Measurements from ENCODE around the gene GDNF.
A peak's percentile ranks its signal among the peaks of the same experiment; 100 is the strongest.

Gene GDNF

DNA sequence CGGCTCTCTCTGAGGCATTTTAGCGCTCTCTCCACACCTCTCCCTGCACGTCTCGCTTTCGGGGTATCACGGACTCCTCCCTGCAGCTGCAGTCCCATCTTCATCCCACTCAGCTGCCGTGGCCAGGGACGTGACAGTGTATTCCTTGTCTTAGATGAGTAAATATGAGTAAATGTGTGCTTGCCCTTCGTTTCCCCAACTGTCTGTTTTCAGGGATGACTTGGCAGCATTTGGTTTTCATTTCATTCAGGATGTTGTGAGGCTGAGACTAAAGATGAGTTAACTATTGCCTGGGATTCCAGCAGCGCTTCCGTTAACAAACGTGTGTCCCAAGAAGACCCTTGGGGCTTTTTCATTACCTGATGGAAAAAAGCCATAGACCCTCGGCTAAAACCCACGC lies 29.5 kb downstream of the GDNF start:
- DNase-seq (ENCODE audit: extremely low read depth, low read depth), result peak; percentile 67
- no peak for TF ChIP-seq CTCF (IDR thresholded peaks at IDR 0.05; ENCODE audit: low read depth, low read length, missing control alignments)
- 0 out of 2 replicates have a peak overlapping the region, but pooled peaks have one; percentile 0 for H3K4me3 ChIP-seq (replicated peaks; ENCODE audit: low read depth, low read length)

GRCh38 chr5:37808945-37809344 lies 30.9 kb downstream of the GDNF start:
- no peak for DNase-seq (ENCODE audit: extremely low read depth, low read depth)
- TF ChIP-seq CTCF (IDR thresholded peaks at IDR 0.05; ENCODE audit: low read depth, low read length, missing control alignments), result no peak
- H3K4me3 ChIP-seq (replicated peaks; ENCODE audit: low read depth, low read length), result no peak overlapping the region

DNA sequence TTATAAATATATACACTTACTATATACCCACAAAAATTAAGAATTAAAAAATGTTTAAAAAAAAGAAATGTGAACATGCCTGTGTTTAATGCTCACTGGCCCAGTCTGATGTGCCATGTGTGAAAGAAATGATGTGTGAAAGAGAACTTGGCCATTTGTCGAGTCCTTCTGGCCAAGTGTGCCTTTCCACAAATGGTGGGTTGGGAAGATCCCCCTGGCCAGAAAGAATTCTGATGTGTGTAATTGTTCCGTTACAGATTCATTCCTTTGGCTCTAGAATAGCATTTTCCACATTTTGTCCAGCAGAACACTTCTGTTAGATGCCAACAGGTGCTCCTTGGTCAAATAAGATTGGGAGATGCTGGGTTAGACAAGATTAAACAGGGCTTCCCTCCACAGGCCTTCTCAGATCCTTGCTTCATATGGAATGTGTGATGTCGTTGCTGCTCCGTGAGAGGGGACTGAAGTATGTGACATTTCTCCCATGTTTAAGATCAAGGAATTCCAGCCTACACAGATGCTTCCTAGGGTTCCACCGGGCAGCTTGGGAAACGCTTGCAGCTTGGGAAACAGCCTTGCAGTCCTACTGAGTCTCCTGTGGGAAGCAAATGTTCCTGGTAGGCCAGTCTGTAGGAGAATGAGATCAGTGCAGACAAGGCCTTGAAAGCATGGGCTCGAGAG lies 32.1 kb downstream of the GDNF start:
- no peak for TF ChIP-seq CTCF (IDR thresholded peaks at IDR 0.05; ENCODE audit: low read depth, low read length, missing control alignments)
- DNase-seq (ENCODE audit: extremely low read depth, low read depth), result no peak

GRCh38 chr5:37807015-37807414 lies 32.8 kb downstream of the GDNF start:
- no peak for TF ChIP-seq CTCF (IDR thresholded peaks at IDR 0.05; ENCODE audit: low read depth, low read length, missing control alignments)
- no peak overlapping the region for H3K4me3 ChIP-seq (replicated peaks; ENCODE audit: low read depth, low read length)
- no peak for DNase-seq (ENCODE audit: extremely low read depth, low read depth)

More for the DNA sequence above, 32.1 kb downstream of the GDNF start:
- H3K4me3 ChIP-seq (replicated peaks; ENCODE audit: low read depth, low read length), result no peak overlapping the region

GRCh38 chr5:37806476-37806875 lies 33.4 kb downstream of the GDNF start:
- no peak overlapping the region for H3K4me3 ChIP-seq (replicated peaks; ENCODE audit: low read depth, low read length)
- no peak for DNase-seq (ENCODE audit: extremely low read depth, low read depth)
- TF ChIP-seq CTCF (IDR thresholded peaks at IDR 0.05; ENCODE audit: low read depth, low read length, missing control alignments), result no peak

DNA sequence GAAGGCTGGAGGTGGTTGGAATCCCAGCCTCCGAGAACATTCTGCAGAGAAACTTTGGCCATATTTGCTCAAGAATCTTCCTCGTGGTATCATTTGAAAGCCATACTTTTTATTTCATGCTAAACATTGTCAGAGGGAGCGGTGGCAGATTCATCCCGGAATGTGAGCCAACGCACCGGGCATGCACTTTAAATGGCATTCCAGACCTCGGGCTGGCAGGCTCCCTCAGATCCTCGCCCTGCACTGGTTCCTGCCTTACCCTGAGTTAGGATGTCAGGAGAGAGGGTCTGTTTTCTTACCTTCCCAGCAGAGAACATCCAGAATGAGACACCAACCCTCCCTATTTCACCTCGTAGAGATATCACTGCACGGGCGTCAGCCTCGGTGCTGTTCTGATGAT lies 33.8 kb downstream of the GDNF start:
- no peak for DNase-seq (ENCODE audit: extremely low read depth, low read depth)
- no peak overlapping the region for H3K4me3 ChIP-seq (replicated peaks; ENCODE audit: low read depth, low read length)
- no peak for TF ChIP-seq CTCF (IDR thresholded peaks at IDR 0.05; ENCODE audit: low read depth, low read length, missing control alignments)

GRCh38 chr5:37804401-37804800 lies 35.4 kb downstream of the GDNF start:
- no peak overlapping the region for H3K4me3 ChIP-seq (replicated peaks; ENCODE audit: low read depth, low read length)
- TF ChIP-seq CTCF (IDR thresholded peaks at IDR 0.05; ENCODE audit: low read depth, low read length, missing control alignments), result no peak
- no peak for DNase-seq (ENCODE audit: extremely low read depth, low read depth)
